Aorta (tissue), 5 donors: ENCODE results near the gene UBE2K. TPM values are rescaled to one million over a fixed set of nuclear protein-coding genes. Genes with fewer than 3 reads are reported as not detected.
"Not testable (repeated sequence)": the region's sequence is repeated elsewhere in the genome, so short reads cannot be mapped to it uniquely, and the experiment has no call there.

Source experiments
- ATAC-seq: fragments of 200-7000 bp; cut with Tn5 transposase; one replicate; pipeline ENCODE4 v1.9.1; 2022; ENCODE audit warnings: moderate library complexity; ENCODE audit not compliant: low FRiP score
- DNase-seq, 2 donors: peaks; one replicate each; pipeline ENCODE4 v3.0.0-alpha.2; 2020
- H3K27ac ChIP-seq, 2 donors: one replicate each; pipeline ENCODE4 v1.5.1; 2013; ENCODE audit warnings: low read length in 2 of 2, mild to moderate bottlenecking in 2 of 2, moderate library complexity in 2 of 2, control low read depth in 1 of 2, inconsistent platforms in 1 of 2, low read depth in 1 of 2
- H3K27me3 ChIP-seq, 2 donors: one replicate each; pipeline ENCODE4 v1.6.1; 2013; ENCODE audit warnings: control low read depth in 1 of 2, low read length in 1 of 2, mild to moderate bottlenecking in 1 of 2, moderate library complexity in 1 of 2; ENCODE audit not compliant: insufficient read depth in 2 of 2, control insufficient read depth in 1 of 2
- H3K36me3 ChIP-seq, 2 donors: one replicate each; pipeline ENCODE4 v1.6.1; 2013; ENCODE audit warnings: control low read depth in 1 of 2, low read length in 1 of 2, mild to moderate bottlenecking in 1 of 2; ENCODE audit not compliant: insufficient read depth in 2 of 2, control insufficient read depth in 1 of 2
- H3K4me1 ChIP-seq, 2 donors: one replicate each; pipeline ENCODE4 v1.6.1; 2013; ENCODE audit warnings: low read length in 2 of 2, control low read depth in 1 of 2, mild to moderate bottlenecking in 1 of 2, moderate library complexity in 1 of 2; ENCODE audit not compliant: insufficient read depth in 2 of 2, control insufficient read depth in 1 of 2
- H3K4me3 ChIP-seq, 2 donors: one replicate each; pipeline ENCODE4 v1.5.1; 2013; ENCODE audit warnings: low read length in 2 of 2, control low read depth in 1 of 2, mild to moderate bottlenecking in 1 of 2
- H3K9me3 ChIP-seq: one replicate; pipeline ENCODE4 v1.6.1; 2013; ENCODE audit warnings: mild to moderate bottlenecking, low read length; ENCODE audit not compliant: control insufficient read depth
- WGBS, 2 donors: extraction: QIAGEN DNeasy Blood & Tissue Kit; methylation state at CpG; one replicate each; pipeline ENCODE4 v1.1.7; 2013; 5-methylcytosine and 5-hydroxymethylcytosine counted together
- intact Hi-C, 2 donors: fragments of 100-400 bp; cut with DNase I; formaldehyde crosslinking; loops; one replicate each; pipeline versions ENCODE4 v1.14.2 to v1.15.0; 2022
- long read RNA-seq, 2 donors: library from polyadenylated mRNA; unstranded; transcript quantifications; one replicate each; pipeline ENCODE4 v2.0.0, GENCODE V29; 2020 to 2021
- polyA plus RNA-seq, 2 donors: library from polyadenylated mRNA; stranded (reverse); fragments of 200-250 nt; gene quantifications; one replicate each; pipeline ENCODE4 v1.2.3, GENCODE V29; 2013
- total RNA-seq, 2 donors: library from RNA; stranded (reverse); fragmentation: NEBNext Ultra II Directional; extraction: Animal tissue kit (Norgen Biotek cat#: 25700); gene quantifications; one replicate each; pipeline ENCODE4 v1.2.1, GENCODE V29; 2021
- donor health status: healthy with polysubstance abuse.
- donor health status: Bipolar disorder and iron deficiency.
- donor health status: DM: no; HTN: no; CAD: no.
- donor health status: DM: no; HTN: no; CAD: no.
- donor health status: DM: yes; HTN: yes; CAD: no.

UBE2K gene
- total RNA-seq (10 to 100 TPM; 56.8 to 59.5 TPM), polyA plus RNA-seq (10 to 100 TPM; 26.5 to 30.6 TPM)
- long read RNA-seq, donor 1, full-length matches to known transcripts: 12 of 23 reads
- long read RNA-seq, donor 1, partial matches to known transcripts: 2 of 23 reads
- long read RNA-seq, donor 1, other reads (novel, unspliced or antisense): 9 of 23 reads
- long read RNA-seq, donor 2, full-length matches to known transcripts: 6 of 26 reads
- long read RNA-seq, donor 2, partial matches to known transcripts: 0 of 26 reads
- long read RNA-seq, donor 2, other reads (novel, unspliced or antisense): 20 of 26 reads

DNA sequence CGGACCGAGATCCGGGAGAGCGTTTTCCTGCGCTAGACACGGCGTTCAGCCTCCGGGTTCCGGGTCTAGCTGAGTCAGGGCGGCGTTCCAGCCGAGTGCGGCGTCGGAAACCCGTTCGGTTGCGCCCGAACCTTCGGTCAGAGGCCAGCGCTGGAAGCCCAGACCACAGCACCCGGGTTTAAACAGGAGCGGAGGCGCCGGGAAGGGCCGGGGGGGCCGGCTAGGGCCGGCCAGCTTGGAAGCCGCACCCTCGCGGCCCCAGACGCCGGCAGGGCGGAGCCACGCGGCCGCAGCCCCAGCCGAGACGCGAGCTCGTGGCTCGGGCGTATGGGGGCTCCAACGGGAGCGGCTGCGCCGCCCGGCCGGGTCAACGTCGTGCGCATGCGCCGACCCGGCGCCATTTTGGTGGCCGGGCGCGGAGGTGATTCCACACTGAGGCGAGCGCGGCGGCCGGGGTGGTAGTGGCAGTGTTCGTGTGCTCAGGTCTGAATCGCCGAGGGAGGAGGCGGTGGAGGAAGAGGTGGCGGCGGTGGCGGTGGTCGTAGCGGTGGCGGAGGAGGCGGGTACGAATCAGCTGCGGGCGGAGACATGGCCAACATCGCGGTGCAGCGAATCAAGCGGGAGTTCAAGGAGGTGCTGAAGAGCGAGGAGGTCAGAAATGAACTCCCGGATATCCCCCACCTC is at the start of gene UBE2K:
Gene UBE2K, plus strand, starts transcription at position 397 of the 684 bp plus-strand sequence. Its CDS starts 192 bp downstream, at position 589.
- no peaks in the 10 kb centered on the region for H3K36me3 ChIP-seq
- ATAC-seq (peak; percentile 99), DNase-seq (peak; percentile 93 to 97)
- H3K4me1 ChIP-seq: no peaks in the 10 kb centered on the region
- H3K27ac ChIP-seq: peak within 1 kb of the TSS; percentile 25 to 92
- WGBS, 2 donors: 0% methylated on average over 70 to 84 of the region's 84 CpGs
- no peaks in the 10 kb centered on the region for H3K9me3 ChIP-seq
- intact Hi-C loops: loop anchor here (1.0 to 10.0 kb wide), 3 partner anchors 279 to 359 kb away; partner anchors contain the start of genes N4BP2 (in 2 of the 2) and PDS5A (in 1 of the 2)
- peak within 1 kb of the TSS; percentile 59 to 74 for H3K4me3 ChIP-seq
- H3K27me3 ChIP-seq: no peaks in the 10 kb centered on the region

DNA sequence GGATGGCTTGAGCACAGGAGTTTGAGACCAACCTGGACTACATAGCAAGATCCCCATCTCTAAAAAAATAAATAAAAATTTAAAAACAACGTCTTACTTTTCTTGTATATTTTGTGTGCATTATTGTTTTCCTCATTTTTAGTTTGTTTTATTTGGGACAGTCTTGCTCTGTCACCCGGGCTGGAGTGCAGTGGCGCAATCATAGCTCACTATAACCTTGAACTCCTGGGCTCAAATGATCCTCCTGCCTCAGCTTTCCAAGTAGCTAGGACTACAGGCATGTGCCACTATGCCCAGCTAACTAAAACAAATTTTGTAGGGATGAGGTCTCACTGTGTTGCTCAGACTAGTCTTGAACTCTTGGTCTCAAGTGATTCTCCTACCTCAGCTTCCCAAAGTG is 49.7 kb upstream of the UBE2K start:
- H3K4me3 ChIP-seq: no peak overlapping the region
- H3K9me3 ChIP-seq: no peaks in the 10 kb centered on the region
- ATAC-seq: no peak
- no peak for DNase-seq
- H3K27ac ChIP-seq: no peak overlapping the region
- no peaks in the 10 kb centered on the region for H3K36me3 ChIP-seq
- intact Hi-C loops: no loop called here
- H3K4me1 ChIP-seq: no peaks in the 10 kb centered on the region
- WGBS, 2 donors: 89 to 90% methylated on average over 3 of the region's 3 CpGs
- H3K27me3 ChIP-seq: no peaks in the 10 kb centered on the region

GRCh38 chr4:39648827-39649558 is 48.9 kb upstream of the UBE2K start:
- Histone ChIP-seq H3K27ac (no peak overlapping the region), H3K4me1 (no peaks in the 10 kb centered on the region), H3K4me3 (no peak overlapping the region), H3K27me3 (no peaks in the 10 kb centered on the region), H3K9me3 (no peaks in the 10 kb centered on the region), H3K36me3 (no peaks in the 10 kb centered on the region)
- ATAC-seq (no peak), DNase-seq (no peak)
- WGBS, 2 donors: 89 to 93% methylated on average over 6 of the region's 6 CpGs
- intact Hi-C loops: no loop called here

GRCh38 chr4:39649639-39650265 is 48.2 kb upstream of the UBE2K start:
- Histone ChIP-seq H3K4me1 (no peaks in the 10 kb centered on the region), H3K4me3 (no peak overlapping the region), H3K27me3 (no peaks in the 10 kb centered on the region), H3K27ac (no peak overlapping the region), H3K9me3 (no peaks in the 10 kb centered on the region), H3K36me3 (no peaks in the 10 kb centered on the region)
- intact Hi-C loops: no loop called here
- 82 to 87% methylated on average over 2 of the region's 2 CpGs for WGBS, 2 donors
- ATAC-seq: no peak
- DNase-seq: no peak

- 95 to 97% methylated on average over 4 of the region's 4 CpGs for WGBS, 2 donors
- H3K27me3 ChIP-seq, intact Hi-C loops, H3K4me3 ChIP-seq, ATAC-seq, H3K9me3 ChIP-seq, H3K27ac ChIP-seq, H3K4me1 ChIP-seq, H3K36me3 ChIP-seq, DNase-seq: not testable (repeated sequence)
These were observed 46.4 kb upstream of the UBE2K start for GRCh38 chr4:39651586-39651985.

- Histone ChIP-seq H3K4me3 (no peak overlapping the region), H3K27ac (no peak overlapping the region), H3K4me1 (no peaks in the 10 kb centered on the region), H3K9me3 (no peaks in the 10 kb centered on the region), H3K36me3 (no peaks in the 10 kb centered on the region), H3K27me3 (no peaks in the 10 kb centered on the region)
- DNase-seq (no peak), ATAC-seq (no peak)
- intact Hi-C loops: loop anchor here in 1 of 2 donors (5.0 kb wide), 1 partner anchor 188 kb away; no protein-coding TSS in a partner anchor
These were observed 42.7 kb upstream of the UBE2K start for GRCh38 chr4:39655211-39655610.

GRCh38 chr4:39655876-39656275 is 42.1 kb upstream of the UBE2K start:
- intact Hi-C loops: loop anchor here in 1 of 2 donors (5.0 kb wide), 1 partner anchor 189 kb away; no protein-coding TSS in a partner anchor
- no peak for DNase-seq
- Histone ChIP-seq H3K27ac (no peak overlapping the region), H3K4me1 (no peaks in the 10 kb centered on the region), H3K9me3 (no peaks in the 10 kb centered on the region), H3K4me3 (no peak overlapping the region), H3K27me3 (no peaks in the 10 kb centered on the region), H3K36me3 (no peaks in the 10 kb centered on the region)
- peak; percentile 78 for ATAC-seq
- WGBS, 2 donors: 87 to 92% methylated on average over 3 of the region's 3 CpGs

DNA sequence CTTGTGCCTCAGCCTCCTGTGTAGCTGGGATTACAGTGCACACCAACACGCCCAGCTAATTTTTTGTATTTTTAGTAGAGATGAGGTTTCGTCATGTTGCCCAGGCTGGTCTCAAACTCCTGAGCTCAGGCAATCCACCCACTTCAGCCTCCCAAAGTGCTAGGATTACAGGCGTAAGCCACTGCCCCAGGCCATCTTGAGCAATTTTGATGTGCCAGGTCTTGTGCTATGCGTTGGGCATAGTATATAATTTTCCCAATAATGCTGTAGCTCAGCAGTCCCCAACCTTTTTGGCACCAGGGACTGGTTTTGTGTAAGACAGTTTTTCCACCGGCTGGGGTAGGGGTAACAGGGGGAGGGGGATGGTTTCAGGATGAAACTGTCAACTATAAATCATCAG is 41.3 kb upstream of the UBE2K start:
- ATAC-seq, H3K27me3 ChIP-seq, H3K36me3 ChIP-seq, DNase-seq, H3K9me3 ChIP-seq, H3K27ac ChIP-seq, H3K4me3 ChIP-seq, H3K4me1 ChIP-seq: not testable (repeated sequence)
- WGBS, 2 donors: 91 to 93% methylated on average over 5 of the region's 5 CpGs
- intact Hi-C loops: loop anchor here in 1 of 2 donors (5.0 kb wide), 1 partner anchor 189 kb away; no protein-coding TSS in a partner anchor
